Endometrium (tissue), 2 donors: ENCODE data around the gene EN1.

Experiments used
- FAIRE-seq: peaks from 2 replicates; lab custom pipeline; 2012; peaks lifted over from hg19 to GRCh38; lab: Jason Lieb, UNC
- donor health status: control.
- donor health status: control.

Gene EN1

GRCh38 chr2:118855451-118856279, 8.2 kb upstream of the EN1 start:
- FAIRE-seq = no peak

- no peak for FAIRE-seq
Observed at GRCh38 chr2:118854507-118855345, 7.3 kb upstream of the EN1 start.

DNA sequence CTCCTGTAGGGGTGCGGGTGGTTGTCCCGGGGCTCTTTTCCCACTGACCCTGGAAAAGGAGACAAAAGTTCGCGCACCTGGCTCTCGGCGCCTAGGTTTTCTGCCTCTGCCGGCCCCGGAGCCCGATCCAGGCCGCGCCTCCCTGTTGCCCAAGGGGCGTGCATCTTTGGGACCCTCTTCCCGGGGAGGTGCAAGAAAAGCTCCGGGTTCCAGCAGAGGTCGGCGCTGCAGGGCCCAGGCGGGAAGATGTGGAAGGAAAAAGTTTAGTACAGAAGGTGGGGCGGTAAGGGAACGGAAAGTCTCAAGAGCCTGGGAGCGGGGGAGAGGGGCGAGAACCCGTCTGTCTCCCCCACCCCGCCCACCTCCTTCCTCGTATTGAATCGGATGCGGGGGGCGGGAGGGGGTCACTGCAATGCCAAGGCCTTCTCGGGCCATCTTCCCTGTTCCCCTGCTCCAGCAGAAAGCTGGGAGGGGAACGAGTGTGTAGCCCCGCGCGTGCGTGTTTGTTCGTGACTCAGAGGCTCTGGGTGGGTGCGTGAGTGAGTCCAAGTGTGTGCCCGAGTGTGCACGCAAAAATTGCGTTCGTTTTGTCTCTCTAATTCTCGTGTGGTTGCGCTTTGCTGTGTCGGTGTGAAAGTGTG, 6.3 kb upstream of the EN1 start:
- FAIRE-seq = no peak

- no peak for FAIRE-seq
Observed at GRCh38 chr2:118853129-118853640, 5.7 kb upstream of the EN1 start.

- FAIRE-seq = no peak
Observed at GRCh38 chr2:118852605-118853128, 5.2 kb upstream of the EN1 start.

- FAIRE-seq = no peak
Observed at GRCh38 chr2:118851650-118852049, 4.2 kb upstream of the EN1 start.

- FAIRE-seq = no peak
Observed at GRCh38 chr2:118850901-118851415, 3.5 kb upstream of the EN1 start.

DNA sequence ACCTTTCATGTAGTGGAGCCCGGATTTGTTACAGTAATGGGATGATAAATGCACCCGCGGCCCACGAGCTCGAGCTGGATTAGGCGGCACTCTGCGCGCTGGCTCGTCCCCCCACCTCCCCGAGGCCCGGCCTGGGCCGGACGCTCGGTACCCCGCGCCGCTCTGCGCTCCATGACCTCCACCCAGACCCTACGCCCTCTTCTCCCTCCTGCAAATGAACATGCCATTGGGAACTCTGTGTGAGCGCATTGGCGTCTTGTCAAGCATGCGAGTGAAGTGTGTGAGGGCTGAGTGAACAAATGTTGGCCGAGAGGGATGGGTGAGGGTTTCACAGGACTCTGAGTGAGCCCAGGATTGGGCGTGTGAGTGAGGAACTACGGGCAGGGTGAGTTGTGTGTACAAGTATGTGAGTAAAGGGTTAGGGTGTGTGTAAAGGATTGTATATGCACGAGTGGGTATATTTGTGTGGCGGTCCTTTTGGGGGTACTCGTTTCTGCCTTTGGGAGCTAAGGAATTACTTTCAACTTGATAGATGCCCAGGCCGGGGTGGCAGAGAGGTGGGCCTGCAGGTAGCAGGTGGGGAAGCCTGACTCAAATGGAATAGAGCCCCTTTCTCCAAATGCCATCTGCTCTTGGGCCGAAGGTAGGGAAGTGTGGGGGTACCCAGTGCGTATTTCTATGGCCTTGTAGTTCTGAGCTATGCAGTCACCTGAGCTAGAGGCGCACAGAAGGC, 2.9 kb upstream of the EN1 start:
- FAIRE-seq = no peak

DNA sequence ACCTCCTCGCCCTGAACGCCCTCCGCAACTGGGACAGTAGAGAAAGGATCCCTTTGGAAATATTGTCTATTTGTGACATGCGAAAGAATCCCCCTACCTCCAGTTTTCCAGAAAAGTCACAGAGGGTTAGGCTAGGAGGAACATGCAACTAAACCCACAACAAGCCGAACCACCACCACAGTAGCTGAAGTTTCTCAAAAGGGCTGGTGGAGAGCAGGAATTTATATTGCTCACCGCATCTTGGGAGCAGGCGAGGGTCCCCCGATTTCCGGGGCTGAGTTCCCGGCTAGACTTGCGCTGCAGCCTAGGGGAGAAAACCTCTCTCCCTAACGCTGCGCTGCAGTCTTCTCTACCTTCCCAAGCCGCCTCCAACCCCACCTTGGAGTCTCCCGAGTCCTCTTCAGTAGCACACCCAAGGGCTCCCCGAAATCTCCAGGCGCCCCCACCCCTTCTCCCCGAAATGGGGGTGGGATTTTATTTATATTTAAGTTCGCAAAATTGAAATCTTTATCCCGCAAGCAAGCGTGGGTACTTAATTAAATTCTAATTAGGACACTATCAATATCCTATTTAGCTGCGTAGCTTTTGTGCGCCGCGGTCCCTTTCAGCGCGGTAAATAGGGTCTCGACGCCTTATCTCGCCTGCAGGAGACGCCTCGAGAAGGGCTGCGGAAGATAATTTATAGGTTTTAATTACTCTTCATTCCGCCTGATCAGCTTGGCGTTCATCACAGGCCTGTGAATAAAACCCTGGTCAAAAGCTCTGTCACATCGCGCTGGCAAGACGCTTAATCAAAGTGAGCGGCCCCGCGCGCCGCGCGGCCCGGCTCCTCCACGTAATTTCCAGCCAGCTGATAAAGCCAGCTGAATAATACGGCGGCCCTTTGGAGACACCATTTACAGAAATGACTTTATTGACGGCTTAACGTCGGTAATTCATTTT, 2.0 kb upstream of the EN1 start:
- no peak for FAIRE-seq

DNA sequence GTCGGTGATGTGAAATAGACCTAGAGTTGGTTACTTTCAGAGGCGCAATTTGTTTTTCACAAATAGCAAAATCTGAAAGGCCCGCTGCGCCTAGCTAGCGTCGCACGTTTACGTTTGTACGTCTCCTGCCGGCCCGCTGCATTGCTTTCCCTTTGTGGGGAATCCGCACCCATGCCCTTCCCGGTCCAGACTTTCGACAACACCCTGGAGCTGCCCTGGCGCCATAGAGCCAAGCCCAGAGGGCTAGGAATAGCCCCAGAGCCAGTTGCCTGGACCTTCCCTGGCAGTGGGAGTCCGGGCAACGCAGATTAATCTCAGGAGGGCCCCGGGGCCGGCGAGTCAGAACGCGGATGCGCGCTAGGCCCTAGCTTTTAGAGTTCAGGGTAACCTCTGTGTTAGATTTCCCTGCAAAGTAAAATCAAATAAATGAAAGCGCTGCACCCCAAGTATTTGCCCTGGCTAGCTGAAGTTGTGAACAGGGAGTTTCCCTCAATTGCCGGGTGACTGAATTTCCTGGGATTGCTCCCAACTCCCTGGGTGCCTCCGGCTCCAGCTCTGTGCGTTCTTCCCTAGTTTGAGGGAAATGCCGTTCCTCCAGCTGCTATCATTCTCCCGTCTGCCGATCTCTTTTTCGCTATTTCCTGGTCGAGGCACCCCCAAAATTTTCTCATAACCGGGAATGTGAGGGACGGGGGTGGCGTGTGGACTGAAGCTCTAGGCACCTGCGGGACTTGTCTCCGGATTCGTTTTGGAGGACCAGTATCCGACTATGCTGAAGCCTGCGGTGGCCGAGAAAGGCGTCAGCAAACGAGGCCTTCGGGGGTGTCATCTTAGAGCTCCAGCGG, 1.2 kb upstream of the EN1 start:
- no peak for FAIRE-seq

DNA sequence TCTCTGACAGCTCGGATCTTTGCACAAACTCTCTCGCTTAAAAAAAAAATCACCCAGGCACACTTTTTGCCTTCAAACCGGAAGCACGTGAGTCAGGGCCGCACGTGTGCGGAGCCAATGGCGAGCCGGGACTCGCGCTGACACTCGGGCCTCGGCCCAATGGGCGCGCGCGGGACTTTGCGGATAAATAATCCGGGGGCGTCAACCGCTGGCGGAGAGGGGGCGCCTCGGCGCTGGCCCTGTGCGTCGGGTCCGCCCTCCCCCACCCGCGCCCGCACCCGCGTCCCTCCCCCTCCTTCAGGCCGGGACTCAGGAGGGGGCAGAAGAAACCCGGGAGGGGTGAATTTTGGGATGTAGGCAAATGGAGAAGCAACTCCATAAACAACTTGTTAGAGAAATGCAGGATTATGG, 319 bp upstream of the EN1 start:
- no peak for FAIRE-seq

- no peak for FAIRE-seq
Observed at GRCh38 chr2:118846442-118846952, 951 bp downstream of the EN1 start.

DNA sequence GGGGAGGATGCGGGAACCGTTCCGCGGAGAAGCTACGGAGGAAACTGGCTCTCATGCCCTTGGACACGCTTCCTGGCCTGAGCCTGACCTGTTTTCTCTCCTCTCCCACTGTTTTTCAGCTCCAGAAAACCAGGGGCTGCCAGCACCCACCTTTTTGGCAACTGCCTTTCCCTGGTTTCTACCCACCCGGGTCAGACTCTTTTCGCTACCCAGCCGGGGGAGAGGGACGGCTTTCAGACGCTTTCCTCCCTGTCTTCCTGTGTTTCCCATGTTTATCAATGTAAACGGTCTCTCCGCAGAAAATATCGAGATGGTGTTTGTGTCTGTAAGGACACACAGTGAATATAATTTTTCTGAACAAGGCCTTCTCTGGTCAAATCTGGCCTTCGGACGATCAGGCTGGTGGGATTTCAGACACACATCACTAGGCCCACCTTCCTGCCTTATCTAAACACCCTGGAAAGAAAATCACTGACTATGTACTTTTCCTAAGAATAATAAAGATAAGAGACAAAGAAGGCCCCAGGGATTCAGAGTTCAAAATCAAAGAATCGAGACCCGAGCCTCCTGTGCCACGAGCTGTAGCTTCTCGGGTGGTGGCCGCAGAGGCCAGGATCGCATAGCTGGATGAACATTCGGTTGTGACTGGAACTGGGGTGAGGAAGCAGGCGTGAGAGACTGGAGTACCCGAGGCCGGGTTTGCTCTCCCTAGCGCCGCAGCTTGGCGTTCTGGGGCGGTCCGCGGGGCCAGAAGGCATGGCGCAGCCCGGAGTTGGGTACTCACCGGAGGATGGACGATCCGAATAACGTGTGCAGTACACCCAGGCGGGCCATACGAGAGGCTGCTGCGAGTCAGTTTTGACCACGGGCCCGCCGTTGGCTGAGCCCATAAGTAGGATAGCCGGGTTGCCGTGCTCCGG, 1.7 kb downstream of the EN1 start:
- FAIRE-seq = no peak

GRCh38 chr2:118845005-118845521, 2.4 kb downstream of the EN1 start:
- no peak for FAIRE-seq

DNA sequence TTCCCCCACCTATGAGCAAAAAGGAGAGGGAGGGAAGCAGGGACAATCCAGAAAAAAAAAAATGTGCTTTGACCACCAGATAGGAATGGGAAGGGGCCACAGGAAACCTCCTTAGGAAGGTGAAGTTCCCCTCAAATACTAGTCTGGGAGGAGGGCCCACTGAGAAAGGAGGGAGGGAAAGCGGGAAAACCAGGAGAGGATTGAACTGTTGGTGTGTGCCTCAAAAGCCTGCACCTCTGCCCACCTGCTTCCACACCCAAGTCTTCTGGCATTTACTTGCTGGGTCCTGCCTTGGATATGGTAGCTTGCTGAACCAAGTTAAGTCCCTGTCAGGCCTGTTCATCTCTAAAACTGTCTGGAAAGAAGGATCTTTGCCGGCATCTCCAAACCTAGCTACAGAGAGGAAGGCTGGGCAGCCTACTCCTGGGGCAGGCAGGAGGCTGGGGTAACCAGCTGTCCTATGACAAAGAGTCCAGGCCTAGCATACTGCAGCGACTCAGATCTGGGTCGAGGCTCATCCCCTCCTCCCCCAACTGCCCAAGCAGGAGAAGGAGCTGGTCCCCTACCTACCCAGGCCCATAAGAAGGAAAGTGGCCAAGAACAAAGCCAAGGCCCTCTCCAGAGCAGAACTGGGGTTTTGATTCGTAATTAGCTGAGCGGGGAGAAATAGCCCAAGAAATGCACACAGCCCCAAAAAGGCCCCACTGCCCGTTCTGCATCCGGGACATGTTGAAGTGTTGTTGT, 3.0 kb downstream of the EN1 start:
- FAIRE-seq = no peak

DNA sequence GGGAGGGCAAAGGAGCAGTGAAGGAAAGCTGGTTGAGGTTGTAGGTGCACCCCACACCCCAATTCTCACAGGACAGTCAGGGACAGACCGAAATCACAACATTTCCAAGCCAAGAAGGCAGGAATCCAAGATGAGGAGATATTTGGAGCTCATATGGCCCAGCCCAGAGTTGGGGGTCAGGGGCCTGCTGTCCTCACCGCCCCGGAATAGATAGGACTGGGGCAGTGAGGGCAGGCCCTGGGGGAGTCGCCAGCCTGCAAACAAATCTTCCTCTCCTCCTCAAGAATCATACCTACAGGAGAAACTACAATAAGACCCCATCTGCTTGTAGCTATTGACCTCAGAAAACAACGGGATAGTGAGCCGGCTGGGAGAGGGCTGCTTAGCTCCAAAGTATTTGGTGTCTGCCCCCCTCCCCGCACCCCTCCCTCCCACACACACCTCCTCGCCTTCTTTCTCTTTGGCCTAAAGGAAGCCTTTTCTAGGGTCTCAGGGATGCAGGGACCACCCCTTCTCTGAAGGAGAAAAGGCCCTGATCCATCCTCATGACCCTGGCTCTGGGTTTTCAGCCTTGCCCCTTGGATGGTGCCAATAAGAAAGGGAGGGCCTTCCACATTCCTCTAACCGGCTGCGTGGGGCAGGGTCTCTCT, 3.8 kb downstream of the EN1 start:
- FAIRE-seq = no peak
